H1 (cell line): ENCODE measurements around the gene TMEM212. TPM values are rescaled to one million over a fixed set of nuclear protein-coding genes. Genes with fewer than 3 reads are reported as not detected.

Experiments
- CHD1 ChIP-seq: IDR thresholded peaks from 2 replicates; pipeline ENCODE4 v1.6.1; 2012; ENCODE audit warnings: low read depth, low read length, improper control_type of control experiment
- RAD21 ChIP-seq, 2 experiments: IDR thresholded peaks in 1 of 2; conservative IDR thresholded peaks in 1 of 2; 2 replicates each; pipeline ENCODE4 v1.6.1; 2011; ENCODE audit warnings: low read depth in 2 of 2, low read length in 2 of 2, improper control_type of control experiment in 1 of 2, inconsistent platforms in 1 of 2, mild to moderate bottlenecking in 1 of 2, moderate library complexity in 1 of 2
- RFX5 ChIP-seq: IDR thresholded peaks from 2 replicates; pipeline ENCODE4 v1.6.1; 2011; ENCODE audit warnings: low read depth, low read length, improper control_type of control experiment, borderline replicate concordance
- SAP30 ChIP-seq: fragments of 300-600 bp; sonication (generic); IDR thresholded peaks from 2 replicates; pipeline ENCODE4 v1.7.1; 2012; ENCODE audit warnings: low read length, moderate library complexity, mild to moderate bottlenecking, inconsistent platforms; ENCODE audit not compliant: insufficient read depth, insufficient replicate concordance
- polyA plus RNA-seq, 7 experiments: library from polyadenylated mRNA; depleted of rRNA in 3 of 7; stranded (reverse) in 5 of 7; unstranded in 2 of 7; fragments of >200 nt in 5 of 7; fragments of 200-250 nt in 2 of 7; gene quantifications; 1 replicate in 5 of 7; 2 replicates in 1 of 7; 4 replicates in 1 of 7; pipeline versions ENCODE4 v1.2.1 to v1.2.3, GENCODE V29; 2011 to 2013; ENCODE audit warnings: missing spikeins in 2 of 7, mixed read lengths in 2 of 7
- total RNA-seq: library from RNA; stranded (reverse); fragmentation: NEBNext Ultra II Directional; extraction: Animal tissue kit (Norgen Biotek cat#: 25700); gene quantifications from 2 replicates; pipeline ENCODE4 v1.2.1, GENCODE V29; 2021
- TF ChIP-seq, protein P1 (sequence below): IDR thresholded peaks from 2 replicates; pipeline ENCODE4 v1.6.1; 2012; ENCODE audit warnings: low read length, inconsistent platforms

The TMEM212 gene
- total and polyA plus RNA-seq, 2 of the 8 experiments (the other 6 are each of a cell fraction or from before 2014, with no cell fraction given) = not detected

GRCh38 chr3:171860830-171861535, 17.8 kb downstream of the TMEM212 start (continued):
- TF ChIP-seq, protein P1, sequence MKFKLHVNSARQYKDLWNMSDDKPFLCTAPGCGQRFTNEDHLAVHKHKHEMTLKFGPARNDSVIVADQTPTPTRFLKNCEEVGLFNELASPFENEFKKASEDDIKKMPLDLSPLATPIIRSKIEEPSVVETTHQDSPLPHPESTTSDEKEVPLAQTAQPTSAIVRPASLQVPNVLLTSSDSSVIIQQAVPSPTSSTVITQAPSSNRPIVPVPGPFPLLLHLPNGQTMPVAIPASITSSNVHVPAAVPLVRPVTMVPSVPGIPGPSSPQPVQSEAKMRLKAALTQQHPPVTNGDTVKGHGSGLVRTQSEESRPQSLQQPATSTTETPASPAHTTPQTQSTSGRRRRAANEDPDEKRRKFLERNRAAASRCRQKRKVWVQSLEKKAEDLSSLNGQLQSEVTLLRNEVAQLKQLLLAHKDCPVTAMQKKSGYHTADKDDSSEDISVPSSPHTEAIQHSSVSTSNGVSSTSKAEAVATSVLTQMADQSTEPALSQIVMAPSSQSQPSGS = no peak
- TF ChIP-seq SAP30 = no peak
- TF ChIP-seq RAD21 (IDR thresholded peaks at IDR 0.05 in 1 of 2, conservative IDR thresholded peaks at IDR 0.05 in 1 of 2; ENCODE audit: low read depth in 2 of 2, low read length in 2 of 2) = no peak
- no peak for TF ChIP-seq RFX5
- no peak for TF ChIP-seq CHD1
